NCI-H510A treated with DMSO at 0.1 percent for 48 hours (cell line): ENCODE data around the gene GTF3C6.
"Not testable (repeated sequence)": the region's sequence is repeated elsewhere in the genome, so short reads cannot be mapped to it uniquely, and the experiment has no call there.

Experiments
- DNase-seq: peaks from one replicate; lab custom pipeline; 2025; lab: John Stamatoyannopoulos, UW

GTF3C6 gene

DNA sequence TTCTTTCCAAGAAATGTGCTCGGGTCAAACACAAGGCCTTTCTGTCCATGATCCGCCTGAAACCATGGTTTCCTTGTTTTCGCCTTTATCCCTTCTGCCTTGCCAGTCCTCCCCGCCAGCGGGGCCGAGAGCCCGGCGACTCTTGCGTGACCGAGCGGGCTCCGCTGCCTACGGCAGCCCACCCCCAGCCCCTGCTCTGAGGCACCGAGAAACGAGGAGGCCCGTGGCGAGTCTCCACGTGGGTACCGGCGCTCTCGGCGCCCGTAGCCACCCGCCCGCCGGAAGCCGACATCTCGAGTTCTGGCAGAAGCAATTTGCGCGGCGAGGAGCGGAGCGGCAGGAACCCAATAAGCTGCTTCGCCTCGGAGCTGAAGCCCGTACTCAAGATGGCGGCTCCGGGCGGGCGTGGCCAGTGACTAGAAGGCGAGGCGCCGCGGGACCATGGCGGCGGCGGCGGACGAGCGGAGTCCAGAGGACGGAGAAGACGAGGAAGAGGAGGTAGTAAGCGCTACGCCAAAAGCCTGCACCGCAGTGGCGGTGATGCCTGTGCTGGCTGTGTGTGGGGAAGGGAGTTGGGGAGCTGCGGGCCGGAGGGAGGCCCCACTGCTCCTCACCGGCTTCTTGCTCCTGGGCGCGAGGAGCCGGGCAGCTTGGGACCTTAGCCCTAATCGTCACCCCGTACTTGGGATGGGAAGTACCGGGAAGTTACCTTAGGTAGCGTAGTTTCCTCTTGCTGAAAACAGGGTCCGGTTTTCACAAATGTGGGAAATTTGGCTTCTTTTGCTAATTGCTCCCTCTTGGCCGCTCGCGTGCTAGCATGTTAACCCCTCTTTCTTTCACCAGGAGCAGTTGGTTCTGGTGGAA, at the start of gene GTF3C6:
TSS of gene GTF3C6 (plus strand) at position 378 of the 864 bp plus-strand sequence. CDS start at position 442, 64 bp downstream.
- peak; percentile 58 for DNase-seq

GRCh38 chr6:110930781-110931180, 27.7 kb upstream of the GTF3C6 start:
- no peak for DNase-seq

GRCh38 chr6:110933912-110934311, 24.6 kb upstream of the GTF3C6 start:
- no peak for DNase-seq

- no peak for DNase-seq
Observed at GRCh38 chr6:110934381-110934898, 24.1 kb upstream of the GTF3C6 start.

GRCh38 chr6:110935171-110935570, 23.3 kb upstream of the GTF3C6 start:
- DNase-seq: no peak

DNA sequence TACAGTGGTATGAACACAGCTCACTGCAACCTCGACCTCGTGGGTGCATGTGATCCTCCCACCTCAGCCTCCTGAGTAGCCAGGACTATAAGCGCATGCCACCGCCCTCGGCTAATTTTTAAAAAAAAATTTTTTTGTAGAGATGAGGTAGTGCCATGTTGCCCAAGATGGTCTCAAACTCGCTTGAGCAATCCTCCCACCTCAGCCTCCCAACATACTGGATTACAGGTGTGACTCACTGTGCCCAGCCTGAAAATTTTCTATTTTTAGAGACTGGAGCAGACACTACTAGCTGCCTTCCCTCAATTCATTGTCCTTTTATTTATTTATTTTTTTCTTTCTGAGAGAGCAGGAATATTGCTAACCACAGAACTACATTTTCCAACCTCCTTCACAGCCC, 20.3 kb upstream of the GTF3C6 start:
- DNase-seq: no peak

GRCh38 chr6:110939429-110940200, 18.9 kb upstream of the GTF3C6 start:
- no peak for DNase-seq

- no peak for DNase-seq
Observed at GRCh38 chr6:110944681-110945151, 13.8 kb upstream of the GTF3C6 start.

GRCh38 chr6:110946498-110946897, 12.0 kb upstream of the GTF3C6 start:
- no peak for DNase-seq

- no peak for DNase-seq
Observed at GRCh38 chr6:110949679-110950285, 8.7 kb upstream of the GTF3C6 start.

DNA sequence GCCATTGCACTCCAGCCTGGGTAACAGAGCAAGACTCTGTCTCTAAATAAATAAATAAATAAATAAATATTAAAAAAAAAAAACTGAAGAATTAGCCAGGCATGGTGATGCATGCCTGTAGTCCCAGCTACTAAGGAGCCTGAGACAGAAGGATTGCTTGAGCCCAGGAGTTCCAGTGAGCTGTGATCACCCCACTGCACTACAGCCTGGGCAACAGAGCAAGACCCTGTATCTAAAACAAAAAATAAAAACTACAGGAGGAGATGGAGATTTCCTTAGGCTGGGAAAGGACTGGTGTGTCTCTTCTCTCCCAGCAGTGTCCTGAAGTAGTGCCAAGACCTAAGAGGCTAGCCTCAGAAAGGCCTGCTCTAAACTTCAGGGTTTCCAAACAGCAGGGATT, 8.1 kb upstream of the GTF3C6 start:
- DNase-seq: no peak

- DNase-seq: no peak
Observed at GRCh38 chr6:110951008-110951407, 7.5 kb upstream of the GTF3C6 start.

DNA sequence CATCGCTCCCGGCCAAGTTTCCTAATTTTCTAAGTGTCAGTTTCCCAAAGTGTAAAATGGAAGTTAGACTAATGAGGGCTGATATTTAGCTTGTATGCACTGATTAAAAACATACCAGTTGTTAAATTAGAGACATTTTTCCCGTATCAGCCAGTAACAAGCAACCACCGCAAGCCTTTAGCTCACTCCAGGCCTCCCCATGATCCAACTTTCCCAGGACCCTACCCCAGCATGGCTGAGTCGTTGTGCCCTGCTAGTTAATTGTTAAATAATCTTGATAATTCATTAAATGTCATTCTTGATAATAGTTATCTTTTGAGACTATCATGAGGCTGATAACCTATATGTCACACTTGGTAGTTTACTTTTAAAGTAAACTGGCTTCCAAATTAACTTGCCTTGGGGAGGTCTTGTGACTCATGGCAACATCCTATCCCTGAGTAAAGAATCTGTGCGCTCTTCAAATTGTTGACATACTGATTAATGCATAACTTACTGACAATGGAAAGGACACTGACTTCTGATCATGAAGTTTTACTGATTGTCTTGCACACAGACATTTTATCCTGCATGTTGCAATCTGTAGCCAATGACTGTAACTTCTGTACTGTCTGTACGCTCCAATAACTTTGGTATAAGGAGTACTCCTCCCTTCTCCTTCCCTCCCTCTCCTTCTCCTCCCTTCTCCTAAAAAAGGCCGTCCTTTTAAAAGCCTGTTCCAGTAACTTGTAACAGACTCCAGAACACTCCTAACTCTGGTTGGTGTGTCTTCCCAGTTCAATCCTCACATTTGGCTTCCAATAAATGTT, 6.3 kb upstream of the GTF3C6 start:
- no peak for DNase-seq

DNA sequence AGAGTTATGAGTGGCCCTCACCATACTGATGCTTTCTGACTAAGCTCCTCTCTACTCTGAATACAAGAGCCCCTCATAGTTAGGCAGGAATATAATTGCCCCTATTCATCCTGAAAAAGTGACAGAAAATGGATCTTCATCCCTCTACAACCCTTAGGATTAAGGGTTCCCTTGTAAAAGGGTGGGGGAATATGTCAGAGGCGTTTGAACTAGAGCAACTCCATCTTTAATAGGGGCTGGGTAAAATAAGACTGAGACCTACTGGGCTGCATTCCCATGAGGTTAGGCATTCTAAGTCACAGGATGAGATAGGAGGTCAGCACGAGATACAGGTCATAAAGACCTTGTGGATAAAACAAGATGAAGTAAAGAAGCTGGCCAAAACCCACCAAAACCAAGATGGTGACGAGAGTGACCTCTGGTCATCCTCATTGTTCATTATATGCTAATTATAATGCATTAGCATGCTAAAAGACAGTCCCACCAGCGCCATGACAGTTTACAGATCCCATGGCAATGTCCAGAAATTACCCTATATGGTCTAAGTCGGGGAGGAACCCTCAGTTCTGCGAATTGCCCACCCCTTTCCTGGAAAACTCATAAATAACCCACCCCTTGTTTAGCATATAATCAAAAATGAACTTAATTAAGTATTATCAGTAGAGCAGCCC, 4.7 kb upstream of the GTF3C6 start:
- DNase-seq: no peak

DNA sequence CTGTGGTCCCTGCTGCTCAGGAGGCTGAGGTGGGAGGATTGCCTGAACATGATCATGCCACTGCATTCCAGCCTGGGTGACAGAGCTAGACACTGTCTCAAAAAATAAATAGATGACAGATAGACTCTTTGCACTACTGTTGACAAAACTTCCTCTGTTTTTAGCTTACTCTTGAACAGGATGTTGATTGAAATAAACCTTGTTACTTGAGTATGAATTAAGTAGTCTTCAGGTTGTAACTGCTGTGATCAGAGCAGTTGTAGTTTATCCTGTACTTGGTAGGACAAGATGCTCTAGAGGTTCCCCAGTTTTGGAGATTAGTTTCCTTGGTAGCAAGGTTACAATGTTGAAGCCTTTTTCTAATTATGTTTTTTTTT, 1.5 kb downstream of the GTF3C6 start:
- no peak for DNase-seq

- DNase-seq: not testable (repeated sequence)
Observed at GRCh38 chr6:110962636-110963035, 4.1 kb downstream of the GTF3C6 start.

DNA sequence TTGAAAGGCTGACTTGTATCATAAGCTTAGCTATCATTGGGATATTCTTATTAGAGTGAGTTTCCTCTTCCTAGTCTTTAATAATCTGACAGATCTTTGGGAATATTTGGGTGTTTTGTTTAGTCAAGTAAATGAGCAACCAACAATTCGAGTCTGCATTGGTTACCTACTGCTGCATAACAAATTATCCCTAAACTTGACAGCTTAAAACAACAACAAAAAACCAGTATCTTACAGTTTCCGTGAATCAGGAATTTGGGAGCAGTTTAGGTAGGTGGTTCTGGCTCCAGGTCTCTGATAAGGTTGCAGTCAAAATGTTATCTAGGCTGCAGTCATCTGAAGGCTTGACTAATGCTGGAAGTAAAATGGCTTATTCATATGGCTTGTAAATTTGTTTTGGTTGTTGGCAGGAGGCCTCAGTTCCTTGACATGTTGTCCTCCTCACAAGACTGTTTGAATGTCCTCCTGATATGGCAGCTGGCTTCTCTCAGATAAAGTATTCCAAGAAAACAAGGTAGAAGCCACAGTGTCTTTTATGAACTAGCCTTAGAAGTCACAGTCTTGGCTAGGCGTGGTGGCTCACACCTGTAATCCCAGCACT, 7.2 kb downstream of the GTF3C6 start:
- no peak for DNase-seq

- not testable (repeated sequence) for DNase-seq
Observed at GRCh38 chr6:110968661-110969060, 10.2 kb downstream of the GTF3C6 start.

DNA sequence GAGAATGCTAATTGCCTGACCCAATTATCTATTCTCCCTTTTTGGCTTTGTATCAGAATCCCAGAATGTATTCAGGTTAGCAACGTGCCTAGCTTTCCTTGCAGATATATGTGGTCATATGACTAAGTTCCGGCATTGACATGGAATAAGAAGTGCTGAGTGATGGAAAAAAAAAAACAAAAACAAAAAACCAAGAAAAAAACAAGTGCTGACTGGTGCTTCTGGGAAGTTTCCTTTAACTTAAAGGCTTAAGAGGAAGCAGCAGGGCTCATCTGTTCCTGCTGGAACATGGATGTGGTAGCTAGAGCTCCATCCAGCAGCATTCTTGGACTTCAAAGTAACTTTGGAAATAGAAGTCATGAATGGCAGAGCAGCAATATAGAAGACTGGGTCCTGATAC, 13.0 kb downstream of the GTF3C6 start:
- DNase-seq: no peak

DNA sequence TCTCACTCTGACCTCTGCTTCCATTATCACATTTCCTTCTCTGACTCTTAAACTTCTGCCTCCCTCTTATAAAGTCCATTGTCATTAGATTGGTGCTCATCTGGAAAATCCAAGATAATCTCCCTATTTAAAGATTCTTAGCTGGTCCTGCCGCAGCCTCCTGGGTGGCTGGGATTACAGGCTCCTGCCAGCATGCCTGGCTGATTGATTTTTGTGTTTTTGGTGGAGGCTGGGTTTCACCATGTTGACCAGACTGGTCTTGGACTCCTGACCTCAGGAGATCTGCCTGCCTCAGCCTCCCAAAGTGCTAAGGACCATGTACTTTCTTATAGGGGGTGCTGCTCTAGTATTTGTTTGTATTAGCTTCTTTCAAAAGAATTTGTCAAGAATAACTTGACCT, 18.1 kb downstream of the GTF3C6 start:
- no peak for DNase-seq
